Psoas muscle (tissue), 8 donors: ENCODE results near the gene CNNM1. TPM values are rescaled to one million over a fixed set of nuclear protein-coding genes. Genes with fewer than 3 reads are reported as not detected.

Source experiments
- ATAC-seq, 4 donors: fragments of 200-7000 bp; cut with Tn5 transposase; one replicate each; pipeline ENCODE4 v1.9.1; 2020; ENCODE audit warnings: moderate library complexity in 3 of 4, mild to moderate bottlenecking in 2 of 4
- DNase-seq, 2 donors: peaks; one replicate each; pipeline ENCODE4 v3.0.0-alpha.2; 2020
- H3K27ac ChIP-seq: fragments of 200-600 bp; one replicate; pipeline ENCODE4 v1.8.0; 2022
- H3K27me3 ChIP-seq, 3 donors: fragments of 200-600 bp in 1 of 3; one replicate each; pipeline versions ENCODE4 v1.6.1 to v1.8.0; 2013 to 2022; ENCODE audit warnings: low read length in 2 of 3, mild to moderate bottlenecking in 2 of 3, moderate library complexity in 1 of 3; ENCODE audit not compliant: insufficient read depth in 3 of 3
- H3K36me3 ChIP-seq, 2 donors: fragments of 200-600 bp in 1 of 2; one replicate each; pipeline versions ENCODE4 v1.6.1 to v1.8.0; 2013 to 2022; ENCODE audit warnings: low read depth in 1 of 2, mild to moderate bottlenecking in 1 of 2, moderate library complexity in 1 of 2; ENCODE audit not compliant: insufficient read depth in 1 of 2
- H3K4me1 ChIP-seq: fragments of 200-600 bp; one replicate; pipeline ENCODE4 v1.8.0; 2022
- H3K4me3 ChIP-seq: fragments of 200-600 bp; one replicate; pipeline ENCODE4 v1.8.0; 2022; ENCODE audit warnings: mild to moderate bottlenecking
- H3K9me3 ChIP-seq: fragments of 200-600 bp; one replicate; pipeline ENCODE4 v1.8.0; 2022
- whole genome bisulfite sequencing, 3 donors: extraction: QIAGEN DNeasy Blood & Tissue Kit; methylation state at CpG; one replicate each; pipeline versions ENCODE4 v1.1.6 to v1.1.7; 2013; 5-methylcytosine and 5-hydroxymethylcytosine counted together
- intact Hi-C, 2 donors: fragments of 100-400 bp; cut with DNase I; formaldehyde crosslinking; loops; one replicate each; pipeline versions ENCODE4 v1.11.0 to v1.14.2; 2022
- polyA plus RNA-seq, 3 donors: library from polyadenylated mRNA; stranded (reverse); fragments of 200-250 nt; gene quantifications; one replicate each; pipeline ENCODE4 v1.2.3, GENCODE V29; 2013
- total RNA-seq, 4 donors: library from RNA; stranded (reverse); fragmentation: NEBNext Ultra II Directional in 2 of 4; extraction: Animal tissue kit (Norgen Biotek cat#: 25700) in 2 of 4; gene quantifications; one replicate each; pipeline versions ENCODE4 v1.2.1 to v1.2.4, GENCODE V29; 2021 to 2023
- TF ChIP-seq, protein P1 (sequence below): fragments of 200-600 bp; IDR thresholded peaks from one replicate; pipeline ENCODE4 v1.8.0; 2022; ENCODE audit warnings: antibody characterized with exemption
- donor health status: healthy with polysubstance abuse.
- donor health status: DM: no; HTN: no; CAD: no; lungs with moderate emphysema.
- donor health status: Bipolar disorder and iron deficiency.
- donor health status: healthy.
- donor health status: DM: yes; HTN: yes; CAD: no.
- donor health status: DM: no; HTN: no; CAD: no.
- donor health status: DM: no; HTN: no; CAD: no.
- donor health status: DM: yes; HTN: yes; CAD: no.

CNNM1 gene
- total and polyA plus RNA-seq, 7 donors: 0.01 TPM; not detected in 6

DNA sequence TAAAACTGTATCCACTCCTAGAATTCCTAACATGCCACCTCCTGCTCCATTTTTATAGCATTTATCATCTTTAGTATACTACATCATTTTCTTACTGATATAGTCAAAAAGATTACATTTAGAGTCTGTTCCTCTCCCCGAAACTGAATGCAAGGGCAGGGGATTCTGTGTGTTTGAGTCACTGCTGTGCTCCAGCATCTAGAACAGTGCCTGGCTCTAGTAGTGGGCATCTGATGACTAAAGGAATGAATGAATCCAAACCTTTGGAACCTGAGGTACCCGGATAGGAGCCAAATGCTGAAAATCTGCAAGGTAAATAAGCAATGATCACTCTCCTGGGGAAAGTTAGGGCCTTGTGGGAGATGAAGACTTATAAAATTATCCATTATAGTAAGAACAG is 82.4 kb downstream of the CNNM1 start:
- no peak overlapping the region for H3K4me3 ChIP-seq
- H3K4me1 ChIP-seq: peaks cover 23% of the 10 kb centered on the region
- ATAC-seq: peak in 3 of 4 donors; percentile 51 to 62 (median 61)
- H3K36me3 ChIP-seq: peaks cover 2 to 9% of the 10 kb centered on the region in 2 donors
- DNase-seq: no peak
- 84 to 86% (median 85%) methylated on average over 2 of the region's 2 CpGs for WGBS, 3 donors
- H3K27me3 ChIP-seq: no peaks in the 10 kb centered on the region
- no peaks in the 10 kb centered on the region for H3K9me3 ChIP-seq
- TF ChIP-seq, protein P1, sequence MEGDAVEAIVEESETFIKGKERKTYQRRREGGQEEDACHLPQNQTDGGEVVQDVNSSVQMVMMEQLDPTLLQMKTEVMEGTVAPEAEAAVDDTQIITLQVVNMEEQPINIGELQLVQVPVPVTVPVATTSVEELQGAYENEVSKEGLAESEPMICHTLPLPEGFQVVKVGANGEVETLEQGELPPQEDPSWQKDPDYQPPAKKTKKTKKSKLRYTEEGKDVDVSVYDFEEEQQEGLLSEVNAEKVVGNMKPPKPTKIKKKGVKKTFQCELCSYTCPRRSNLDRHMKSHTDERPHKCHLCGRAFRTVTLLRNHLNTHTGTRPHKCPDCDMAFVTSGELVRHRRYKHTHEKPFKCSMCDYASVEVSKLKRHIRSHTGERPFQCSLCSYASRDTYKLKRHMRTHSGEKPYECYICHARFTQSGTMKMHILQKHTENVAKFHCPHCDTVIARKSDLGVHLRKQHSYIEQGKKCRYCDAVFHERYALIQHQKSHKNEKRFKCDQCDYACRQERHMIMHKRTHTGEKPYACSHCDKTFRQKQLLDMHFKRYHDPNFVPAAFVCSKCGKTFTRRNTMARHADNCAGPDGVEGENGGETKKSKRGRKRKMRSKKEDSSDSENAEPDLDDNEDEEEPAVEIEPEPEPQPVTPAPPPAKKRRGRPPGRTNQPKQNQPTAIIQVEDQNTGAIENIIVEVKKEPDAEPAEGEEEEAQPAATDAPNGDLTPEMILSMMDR: no peak
- H3K27ac ChIP-seq: peak overlapping the region; percentile 39
- intact Hi-C loops: no loop called here

DNA sequence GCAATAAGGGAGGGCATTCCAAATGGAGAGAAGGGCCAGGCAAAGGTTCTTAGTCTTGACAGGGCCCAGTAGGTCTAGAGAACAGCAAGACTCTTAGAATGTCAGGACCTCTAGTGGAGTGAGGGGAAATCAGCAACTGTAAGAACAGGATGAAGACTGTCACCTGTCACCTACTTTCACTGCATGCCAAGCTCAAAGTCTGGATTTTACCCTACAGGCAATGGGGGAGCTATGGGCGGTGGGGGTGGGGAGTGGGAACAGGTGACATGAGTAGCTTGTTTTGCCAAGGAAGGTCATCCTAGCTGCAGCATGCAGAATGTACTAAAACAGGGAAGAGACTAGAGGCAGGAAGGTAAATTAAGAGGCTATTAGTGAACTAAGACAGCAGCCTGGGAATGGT is 82.9 kb downstream of the CNNM1 start:
- intact Hi-C loops: no loop called here
- no peak overlapping the region for H3K4me3 ChIP-seq
- 40 to 56% (median 53%) methylated on average over 1 of the region's 1 CpG for WGBS, 3 donors
- H3K4me1 ChIP-seq: peaks cover 23% of the 10 kb centered on the region
- no peaks in the 10 kb centered on the region for H3K9me3 ChIP-seq
- TF ChIP-seq, protein P1: no peak
- H3K27me3 ChIP-seq: no peaks in the 10 kb centered on the region
- H3K27ac ChIP-seq: peak overlapping the region; percentile 39
- H3K36me3 ChIP-seq: peaks cover 0 to 6% of the 10 kb centered on the region in 2 donors
- DNase-seq: no peak
- ATAC-seq: peak; percentile 86 to 90 (median 88)

DNA sequence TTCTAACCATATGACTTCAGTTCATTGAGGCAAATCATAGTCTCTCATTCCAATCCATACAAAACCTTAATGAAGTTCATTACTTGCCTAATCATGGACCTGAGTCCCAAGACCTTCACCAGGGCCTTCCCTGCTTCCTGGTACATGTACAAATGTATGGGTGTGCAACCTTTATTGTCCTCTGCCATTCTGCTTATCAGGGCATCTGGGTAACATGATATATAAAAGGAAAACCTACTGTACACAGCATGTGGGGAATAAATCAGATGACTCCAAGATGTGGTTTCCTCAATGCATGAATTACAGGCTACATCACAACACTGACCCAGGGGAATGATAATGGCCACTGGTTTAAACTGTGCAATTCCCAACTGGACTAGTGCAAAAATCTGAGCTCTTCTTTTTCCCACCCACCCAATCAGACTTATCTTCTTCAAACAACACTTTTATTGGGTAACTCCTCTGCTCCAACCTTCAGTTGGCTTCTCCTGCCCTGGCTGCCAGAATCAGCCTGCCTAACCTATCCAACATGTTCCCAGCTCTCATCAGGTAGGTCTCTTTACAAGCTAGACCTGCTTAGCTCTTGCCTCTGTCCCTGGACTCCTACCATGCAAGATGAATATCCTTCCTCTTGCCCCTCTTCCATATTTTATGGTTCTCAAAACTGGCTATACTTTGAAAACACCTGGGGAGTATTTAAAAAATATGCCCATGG is 89.9 kb downstream of the CNNM1 start:
- intact Hi-C loops: no loop called here
- no peak for ATAC-seq
- DNase-seq: no peak
- H3K4me3 ChIP-seq: no peak overlapping the region
- no peaks in the 10 kb centered on the region for H3K9me3 ChIP-seq
- H3K36me3 ChIP-seq: peaks cover 23 to 30% of the 10 kb centered on the region in 2 donors
- H3K27me3 ChIP-seq: no peaks in the 10 kb centered on the region
- no peak overlapping the region for H3K27ac ChIP-seq
- TF ChIP-seq, protein P1: no peak
- H3K4me1 ChIP-seq: peaks cover 22% of the 10 kb centered on the region

DNA sequence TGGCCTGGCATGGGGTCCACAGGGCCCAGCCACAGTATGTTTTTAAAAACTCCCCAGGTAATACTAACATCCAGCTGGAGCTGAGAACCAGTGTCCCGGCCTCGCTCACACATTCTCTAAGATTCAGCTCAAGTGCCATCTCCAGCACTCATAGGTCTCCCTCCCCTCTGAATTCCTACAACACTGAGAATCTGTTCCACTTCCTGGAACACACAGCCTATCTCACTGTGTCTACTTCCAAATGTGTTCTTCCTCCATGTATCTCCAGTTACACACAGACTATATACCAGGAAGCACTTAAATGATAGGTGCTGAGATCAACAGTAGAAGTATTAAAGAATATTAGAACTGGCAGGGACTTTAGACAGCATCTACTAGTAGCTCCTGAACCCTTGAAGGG is 90.5 kb downstream of the CNNM1 start:
- DNase-seq: no peak
- peaks cover 23 to 30% of the 10 kb centered on the region in 2 donors for H3K36me3 ChIP-seq
- H3K4me1 ChIP-seq: peaks cover 22% of the 10 kb centered on the region
- no peak for ATAC-seq
- 74 to 95% (median 94%) methylated on average over 2 of the region's 2 CpGs for WGBS, 3 donors
- H3K9me3 ChIP-seq: no peaks in the 10 kb centered on the region
- no peak overlapping the region for H3K27ac ChIP-seq
- TF ChIP-seq, protein P1: no peak
- intact Hi-C loops: no loop called here
- no peak overlapping the region for H3K4me3 ChIP-seq
- no peaks in the 10 kb centered on the region for H3K27me3 ChIP-seq
